Kidney (tissue), 14 donors: ENCODE data around the gene FAM53B. TPM values are rescaled to one million over a fixed set of nuclear protein-coding genes. Genes with fewer than 3 reads are reported as not detected.
A peak's percentile ranks its signal among the peaks of the same experiment; 100 is the strongest.

Source experiments
- DNase-seq, 5 donors: peaks; one replicate each; pipeline ENCODE4 v3.0.0-alpha.2; 2013 to 2020
- FAIRE-seq: peaks from 2 replicates; lab custom pipeline; 2012; peaks lifted over from hg19 to GRCh38; lab: Jason Lieb, UNC
- H3K27ac ChIP-seq, 2 donors: one replicate each; pipeline ENCODE4 v1.7.0; 2013; ENCODE audit warnings: low read depth in 2 of 2, low read length in 2 of 2, inconsistent platforms in 1 of 2
- H3K27me3 ChIP-seq: one replicate; pipeline ENCODE4 v1.7.1; 2013; ENCODE audit warnings: low read length, inconsistent platforms; ENCODE audit not compliant: control insufficient read depth, insufficient read depth
- H3K36me3 ChIP-seq, 3 donors: one replicate each; pipeline versions ENCODE4 v1.7.0 to v1.7.1; 2013; ENCODE audit warnings: low read length in 3 of 3, control low read depth in 1 of 3, inconsistent platforms in 1 of 3; ENCODE audit not compliant: insufficient read depth in 3 of 3, control insufficient read depth in 2 of 3
- H3K4me1 ChIP-seq, 3 donors: one replicate each; pipeline versions ENCODE4 v1.7.0 to v1.7.1; 2013; ENCODE audit warnings: low read length in 3 of 3, inconsistent platforms in 1 of 3, low read depth in 1 of 3; ENCODE audit not compliant: control insufficient read depth in 2 of 3, insufficient read depth in 2 of 3
- H3K4me3 ChIP-seq, 3 donors: one replicate each; pipeline versions ENCODE4 v1.7.0 to v1.8.1; 2013; ENCODE audit warnings: low read length in 3 of 3, control low read depth in 1 of 3, inconsistent platforms in 1 of 3
- H3K9ac ChIP-seq, 3 donors: one replicate each; pipeline versions ENCODE4 v1.7.0 to v1.7.1; 2013; ENCODE audit warnings: low read length in 3 of 3, control low read depth in 1 of 3, inconsistent platforms in 1 of 3
- H3K9me3 ChIP-seq, 3 donors: one replicate each; pipeline versions ENCODE4 v1.7.0 to v1.7.1; 2013; ENCODE audit warnings: low read length in 3 of 3, control low read depth in 1 of 3, inconsistent platforms in 1 of 3; ENCODE audit not compliant: control insufficient read depth in 2 of 3, insufficient read depth in 1 of 3
- intact Hi-C: fragments of 100-400 bp; cut with DNase I; formaldehyde crosslinking; loops from one replicate; pipeline ENCODE4 v1.11.1; 2022
- polyA plus RNA-seq: library from polyadenylated mRNA; stranded (reverse); fragments of 350-450 nt; fragmentation: Illumina TruSeq; extraction: RNeasy Lipid Tissue Mini Kit (QIAGEN cat#74804); gene quantifications from one replicate; pipeline ENCODE4 v1.2.3, GENCODE V29; 2014; ENCODE audit warnings: low read depth, low replicate concordance; ENCODE audit not compliant: insufficient read depth
- total RNA-seq: library from RNA; stranded (reverse); fragmentation: NEBNext Ultra II Directional; extraction: Animal tissue kit (Norgen Biotek cat#: 25700); gene quantifications from one replicate; pipeline ENCODE4 v1.2.1, GENCODE V29; 2021
- TF ChIP-seq, protein P1 (sequence below): IDR thresholded peaks from 3 replicates; pipeline ENCODE4 v1.5.1; 2012; ENCODE audit warnings: mild to moderate bottlenecking, moderate library complexity, borderline replicate concordance; ENCODE audit not compliant: insufficient read depth; ENCODE audit errors: extremely low read depth
- donor health status: control.
- donor health status: control.
- donor health status: control.
- donor health status: control.
- donor health status: control.
- donor health status: DM: yes; HTN: yes; CAD: no.
- donor health status: Normal renal cell carcinoma (clear cell type).

Gene FAM53B
- total and polyA plus RNA-seq, 2 donors from 2014 or later = 11.8 to 30.0 TPM

DNA sequence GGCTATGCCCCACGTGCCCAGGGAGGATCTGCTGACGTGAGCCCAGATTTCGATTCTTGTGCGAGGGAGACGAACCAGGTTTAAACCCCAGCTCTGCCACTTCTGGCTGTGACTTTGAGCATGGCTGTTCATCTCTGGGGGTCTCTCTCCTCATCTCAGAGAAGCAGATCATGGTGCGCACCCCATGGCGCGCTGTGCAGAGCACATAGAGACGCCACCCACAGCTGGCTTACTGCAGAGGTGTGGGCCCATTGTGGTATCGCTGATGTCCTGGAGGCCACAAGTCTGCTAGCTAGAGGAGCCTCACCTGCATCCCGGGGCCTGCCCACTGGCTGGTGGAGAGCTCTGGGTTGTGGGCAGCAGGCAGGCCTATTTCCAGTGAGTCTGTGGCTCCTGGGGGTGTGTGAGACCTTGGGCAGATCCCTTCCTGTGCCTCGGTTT lies 142.0 kb downstream of the FAM53B start:
- TF ChIP-seq, protein P1, sequence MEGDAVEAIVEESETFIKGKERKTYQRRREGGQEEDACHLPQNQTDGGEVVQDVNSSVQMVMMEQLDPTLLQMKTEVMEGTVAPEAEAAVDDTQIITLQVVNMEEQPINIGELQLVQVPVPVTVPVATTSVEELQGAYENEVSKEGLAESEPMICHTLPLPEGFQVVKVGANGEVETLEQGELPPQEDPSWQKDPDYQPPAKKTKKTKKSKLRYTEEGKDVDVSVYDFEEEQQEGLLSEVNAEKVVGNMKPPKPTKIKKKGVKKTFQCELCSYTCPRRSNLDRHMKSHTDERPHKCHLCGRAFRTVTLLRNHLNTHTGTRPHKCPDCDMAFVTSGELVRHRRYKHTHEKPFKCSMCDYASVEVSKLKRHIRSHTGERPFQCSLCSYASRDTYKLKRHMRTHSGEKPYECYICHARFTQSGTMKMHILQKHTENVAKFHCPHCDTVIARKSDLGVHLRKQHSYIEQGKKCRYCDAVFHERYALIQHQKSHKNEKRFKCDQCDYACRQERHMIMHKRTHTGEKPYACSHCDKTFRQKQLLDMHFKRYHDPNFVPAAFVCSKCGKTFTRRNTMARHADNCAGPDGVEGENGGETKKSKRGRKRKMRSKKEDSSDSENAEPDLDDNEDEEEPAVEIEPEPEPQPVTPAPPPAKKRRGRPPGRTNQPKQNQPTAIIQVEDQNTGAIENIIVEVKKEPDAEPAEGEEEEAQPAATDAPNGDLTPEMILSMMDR = no peak
- intact Hi-C loops = no loop called here
- H3K36me3 ChIP-seq = no peaks in the 10 kb centered on the region
- no peak overlapping the region for H3K27ac ChIP-seq
- DNase-seq (peak in 1 of 5 donors; percentile 58), FAIRE-seq (no peak)
- H3K27me3 ChIP-seq = no peaks in the 10 kb centered on the region
- H3K9me3 ChIP-seq = no peaks in the 10 kb centered on the region
- no peak overlapping the region for H3K4me3 ChIP-seq
- no peak overlapping the region for H3K9ac ChIP-seq
- peaks cover 0 to 7% (median 0%) of the 10 kb centered on the region in 3 donors for H3K4me1 ChIP-seq

DNA sequence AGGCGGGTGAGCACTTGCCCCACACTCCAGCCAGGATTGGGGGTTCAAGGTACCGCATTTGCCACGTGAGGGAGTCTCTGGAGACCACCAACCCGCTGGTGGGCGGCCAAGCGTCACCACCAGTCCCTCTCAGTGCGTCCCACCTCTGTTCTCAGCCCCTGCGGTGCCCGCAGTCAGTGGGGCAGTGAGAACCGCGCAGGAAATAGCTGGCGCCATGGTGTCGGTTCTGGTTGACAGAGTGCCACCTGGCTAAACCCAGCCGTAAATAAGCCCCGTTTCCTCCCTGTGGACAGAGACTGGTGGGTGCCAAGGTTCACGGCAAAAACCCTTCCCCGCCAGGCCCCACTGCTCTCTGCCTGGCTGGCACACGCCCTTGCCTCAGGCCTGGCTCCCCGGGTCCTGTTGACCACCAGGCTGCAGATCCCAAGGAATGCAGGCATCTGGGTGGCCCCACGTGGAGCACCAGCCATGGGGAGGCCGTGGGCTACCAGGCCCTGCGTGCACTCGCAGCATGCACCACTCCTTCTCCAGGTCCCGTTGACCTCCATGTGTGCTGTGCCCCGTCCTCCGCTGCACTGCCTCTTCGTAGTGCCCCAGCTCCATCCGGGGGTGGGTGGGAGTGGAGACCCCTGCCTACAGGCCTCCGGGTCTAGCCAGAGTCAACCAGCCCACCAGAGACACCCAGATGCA lies 142.6 kb downstream of the FAM53B start:
- Histone ChIP-seq H3K36me3 (no peaks in the 10 kb centered on the region), H3K4me3 (no peak overlapping the region), H3K27ac (no peak overlapping the region), H3K9ac (no peak overlapping the region), H3K9me3 (no peaks in the 10 kb centered on the region), H3K27me3 (no peaks in the 10 kb centered on the region), H3K4me1 (peaks cover 0 to 5% (median 3%) of the 10 kb centered on the region in 3 donors)
- intact Hi-C loops = no loop called here
- TF ChIP-seq, protein P1 = no peak
- DNase-seq (peak in 4 of 5 donors; percentile 49 to 80 (median 63)), FAIRE-seq (no peak)

DNA sequence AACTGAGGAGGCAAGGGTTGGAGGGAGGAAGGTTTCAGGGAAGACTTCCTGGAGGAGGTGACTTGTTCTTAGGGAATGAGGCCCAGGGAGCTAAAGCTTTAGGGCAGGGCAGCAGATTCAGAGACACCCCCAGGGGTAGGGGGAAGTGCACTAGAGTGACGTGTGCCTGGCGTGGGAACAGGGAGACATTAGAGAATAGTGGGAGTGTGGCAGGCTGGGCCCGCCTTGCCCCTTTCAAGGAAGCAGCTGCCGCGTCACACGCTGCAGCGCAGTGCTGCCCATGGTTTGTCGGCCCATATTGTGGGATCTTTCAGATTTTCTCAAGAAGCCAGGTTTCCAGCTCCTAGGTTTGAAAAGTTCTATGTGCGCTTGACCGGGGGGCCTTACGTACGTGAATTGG lies 143.2 kb downstream of the FAM53B start:
- no peak for FAIRE-seq
- TF ChIP-seq, protein P1 = no peak

More for the DNA sequence above, 143.2 kb downstream of the FAM53B start:
- no peak overlapping the region for H3K27ac ChIP-seq
- intact Hi-C loops = no loop called here
- no peaks in the 10 kb centered on the region for H3K9me3 ChIP-seq
- H3K4me3 ChIP-seq = no peak overlapping the region
- H3K4me1 ChIP-seq = peaks cover 0 to 4% (median 3%) of the 10 kb centered on the region in 3 donors
- DNase-seq = no peak
- no peaks in the 10 kb centered on the region for H3K27me3 ChIP-seq
- no peaks in the 10 kb centered on the region for H3K36me3 ChIP-seq
- H3K9ac ChIP-seq = no peak overlapping the region
